MCF 10A (cell line): ENCODE results near the gene TSKS. TPM values are rescaled to one million over a fixed set of nuclear protein-coding genes. Genes with fewer than 3 reads are reported as not detected.

Experiments
- BruUV-seq: library from RNA; stranded (reverse); fragments of 400-500 nt; replicated peaks from 2 replicates; lab custom pipeline; 2021; lab: Mats Ljungman, UMichigan
- CTCF ChIA-PET: fragments of 300-600 bp; sonication (Branson Sonifier 250); formaldehyde crosslinking; extraction: SDS; loops from one replicate; lab custom pipeline; 2021; ENCODE audit warnings: antibody characterized with exemption, inconsistent platforms; lab: Yijun Ruan, JAX
- POLR2A ChIA-PET: fragments of 300-600, 350-650 bp; sonication (Branson Sonifier 250); formaldehyde crosslinking; extraction: SDS; loops from one replicate; lab custom pipeline; 2020; ENCODE audit warnings: antibody characterized with exemption, inconsistent platforms; lab: Yijun Ruan, JAX
- DNase-seq: peaks from one replicate; pipeline ENCODE4 v3.0.0-alpha.2; 2018; ENCODE audit not compliant: unreplicated experiment
- H3K27ac Mint-ChIP-seq: one replicate; pipeline ENCODE4 v1.8.0; 2022; ENCODE audit warnings: mild to moderate bottlenecking, low read depth, mixed read lengths; ENCODE audit not compliant: unreplicated experiment
- H3K27me3 Mint-ChIP-seq: one replicate; pipeline ENCODE4 v1.8.0; 2022; ENCODE audit warnings: mixed read lengths; ENCODE audit not compliant: insufficient read depth, unreplicated experiment
- H3K36me3 Mint-ChIP-seq: one replicate; pipeline ENCODE4 v1.8.0; 2022; ENCODE audit warnings: mild to moderate bottlenecking, moderate library complexity, mixed read lengths; ENCODE audit not compliant: insufficient read depth, unreplicated experiment
- H3K4me1 Mint-ChIP-seq: one replicate; pipeline ENCODE4 v1.8.0; 2022; ENCODE audit warnings: mixed read lengths; ENCODE audit not compliant: insufficient read depth, unreplicated experiment
- H3K4me3 Mint-ChIP-seq: one replicate; pipeline ENCODE4 v1.8.0; 2022; ENCODE audit warnings: mild to moderate bottlenecking, moderate library complexity, mixed read lengths; ENCODE audit not compliant: unreplicated experiment
- H3K9me3 Mint-ChIP-seq: one replicate; pipeline ENCODE4 v1.8.0; 2022; ENCODE audit warnings: mixed read lengths; ENCODE audit not compliant: unreplicated experiment
- intact Hi-C: fragments of 100-400 bp; cut with micrococcal nuclease; formaldehyde crosslinking; loops from 2 replicates; pipeline ENCODE4 v1.14.1; 2022
- total RNA-seq: library from RNA; stranded (reverse); gene quantifications from 2 replicates; pipeline ENCODE4 v1.2.3, GENCODE V29; 2022
- TF ChIP-seq, protein P1 (sequence below): fragments of 200-600 bp; IDR thresholded peaks from one replicate; pipeline ENCODE4 v1.8.0; 2022; ENCODE audit warnings: antibody characterized with exemption, mild to moderate bottlenecking; ENCODE audit not compliant: unreplicated experiment

The TSKS gene
- total RNA-seq, 1 experiment from 2014 or later = not detected

DNA sequence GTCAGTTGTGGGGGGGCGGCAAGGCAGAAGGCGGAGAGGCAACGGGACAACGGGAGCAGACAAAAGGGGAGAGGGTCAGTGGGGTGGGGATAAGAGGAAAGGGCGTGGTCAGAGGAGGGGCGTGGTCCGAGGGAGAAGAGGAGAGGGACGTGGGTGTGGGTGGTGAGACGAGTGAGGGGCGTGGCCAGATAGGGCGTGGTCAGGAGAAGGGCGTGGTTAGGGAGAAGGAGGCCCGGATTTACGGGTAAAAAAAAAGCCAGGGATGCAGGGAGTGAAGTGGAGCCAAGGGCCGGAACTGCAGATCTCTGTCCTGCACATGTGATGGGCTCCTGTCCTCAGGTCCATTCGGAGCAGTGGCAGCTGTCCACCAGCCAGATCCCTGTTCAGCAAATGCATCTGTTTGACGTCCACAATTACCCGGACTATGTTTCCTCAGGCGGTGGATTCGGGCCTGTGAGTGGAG, 50.7 kb downstream of the TSKS start:
- H3K27me3 Mint-ChIP-seq = no peaks in the 10 kb centered on the region
- no TSS peak for BruUV-seq
- CTCF ChIA-PET = interaction anchor here (0.6 kb wide), 1 partner anchor 36 kb away, joined by 3 read pairs; no protein-coding TSS in a partner anchor
- H3K9me3 Mint-ChIP-seq = peaks cover 15% of the 10 kb centered on the region
- no peaks in the 10 kb centered on the region for H3K4me1 Mint-ChIP-seq
- H3K36me3 Mint-ChIP-seq = no peaks in the 10 kb centered on the region
- POLR2A ChIA-PET = no interaction called here
- intact Hi-C loops = no loop called here
- H3K27ac Mint-ChIP-seq = no peak overlapping the region
- TF ChIP-seq, protein P1, sequence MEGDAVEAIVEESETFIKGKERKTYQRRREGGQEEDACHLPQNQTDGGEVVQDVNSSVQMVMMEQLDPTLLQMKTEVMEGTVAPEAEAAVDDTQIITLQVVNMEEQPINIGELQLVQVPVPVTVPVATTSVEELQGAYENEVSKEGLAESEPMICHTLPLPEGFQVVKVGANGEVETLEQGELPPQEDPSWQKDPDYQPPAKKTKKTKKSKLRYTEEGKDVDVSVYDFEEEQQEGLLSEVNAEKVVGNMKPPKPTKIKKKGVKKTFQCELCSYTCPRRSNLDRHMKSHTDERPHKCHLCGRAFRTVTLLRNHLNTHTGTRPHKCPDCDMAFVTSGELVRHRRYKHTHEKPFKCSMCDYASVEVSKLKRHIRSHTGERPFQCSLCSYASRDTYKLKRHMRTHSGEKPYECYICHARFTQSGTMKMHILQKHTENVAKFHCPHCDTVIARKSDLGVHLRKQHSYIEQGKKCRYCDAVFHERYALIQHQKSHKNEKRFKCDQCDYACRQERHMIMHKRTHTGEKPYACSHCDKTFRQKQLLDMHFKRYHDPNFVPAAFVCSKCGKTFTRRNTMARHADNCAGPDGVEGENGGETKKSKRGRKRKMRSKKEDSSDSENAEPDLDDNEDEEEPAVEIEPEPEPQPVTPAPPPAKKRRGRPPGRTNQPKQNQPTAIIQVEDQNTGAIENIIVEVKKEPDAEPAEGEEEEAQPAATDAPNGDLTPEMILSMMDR = no peak
- H3K4me3 Mint-ChIP-seq = no peak overlapping the region
- DNase-seq = peak; percentile 84

DNA sequence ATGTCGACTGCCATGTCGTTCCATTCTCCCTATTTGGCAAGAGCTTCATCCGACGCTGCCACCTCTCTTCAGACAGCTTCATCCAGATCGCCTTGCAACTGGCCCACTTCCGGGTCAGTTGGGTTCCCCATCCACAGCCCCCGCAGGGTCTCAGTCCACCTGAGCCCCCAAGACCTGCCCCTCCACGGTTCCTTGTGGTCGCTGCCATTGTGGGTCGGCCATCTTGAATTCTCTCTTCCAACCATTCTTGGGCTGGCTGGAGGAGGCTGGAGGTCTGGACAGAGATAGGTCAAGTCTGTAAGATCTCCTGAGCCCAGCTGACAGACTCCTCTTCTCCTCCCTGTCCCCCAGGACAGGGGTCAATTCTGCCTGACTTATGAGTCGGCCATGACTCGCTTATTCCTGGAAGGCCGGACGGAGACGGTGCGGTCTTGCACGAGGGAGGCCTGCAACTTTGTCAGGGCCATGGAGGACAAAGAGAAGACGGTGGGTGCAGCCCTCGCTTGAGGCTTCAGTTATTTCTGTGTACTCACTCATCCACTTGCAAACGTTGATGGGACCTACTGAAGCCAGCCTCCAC, 52.6 kb downstream of the TSKS start:
- Mint-ChIP-seq H3K4me1 (no peaks in the 10 kb centered on the region), H3K9me3 (peaks cover 15% of the 10 kb centered on the region), H3K27ac (no peak overlapping the region), H3K27me3 (no peaks in the 10 kb centered on the region), H3K36me3 (no peaks in the 10 kb centered on the region), H3K4me3 (no peak overlapping the region)
- TF ChIP-seq, protein P1 = no peak
- POLR2A ChIA-PET = interaction anchor here (0.6 kb wide), 1 partner anchor 137 kb away, joined by 5 read pairs; no protein-coding TSS in a partner anchor
- intact Hi-C loops = no loop called here
- CTCF ChIA-PET = interaction anchor here (0.6 to 0.8 kb wide), 3 partner anchors 33 to 207 kb away, joined by 3 to 4 read pairs (median 4); no protein-coding TSS in a partner anchor
- BruUV-seq = no TSS peak
- DNase-seq = peak; percentile 48

DNA sequence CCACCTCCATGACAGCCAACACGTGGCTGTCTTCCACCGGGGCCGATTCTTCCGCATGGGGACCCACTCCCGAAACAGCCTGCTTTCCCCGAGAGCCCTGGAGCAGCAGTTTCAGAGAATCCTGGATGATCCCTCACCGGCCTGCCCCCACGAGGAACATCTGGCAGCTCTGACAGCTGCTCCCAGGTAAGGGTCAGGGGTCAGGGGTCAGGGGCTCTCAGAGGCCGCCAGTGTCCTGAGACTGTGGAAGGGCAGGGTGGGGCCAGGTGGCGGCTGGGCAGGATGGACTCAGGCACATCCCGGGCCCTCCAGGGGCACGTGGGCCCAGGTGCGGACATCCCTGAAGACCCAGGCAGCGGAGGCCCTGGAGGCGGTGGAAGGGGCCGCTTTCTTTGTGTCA, 57.2 kb downstream of the TSKS start:
- Mint-ChIP-seq H3K36me3 (no peaks in the 10 kb centered on the region), H3K4me1 (peaks cover 5% of the 10 kb centered on the region), H3K27me3 (no peaks in the 10 kb centered on the region), H3K9me3 (peaks cover 7% of the 10 kb centered on the region), H3K4me3 (no peak overlapping the region), H3K27ac (no peak overlapping the region)
- CTCF ChIA-PET = interaction anchor here (0.6 to 0.7 kb wide), 2 partner anchors 12 to 26 kb away, joined by 3 to 4 read pairs; no protein-coding TSS in a partner anchor
- no TSS peak for BruUV-seq
- TF ChIP-seq, protein P1 = no peak
- intact Hi-C loops = no loop called here
- no peak for DNase-seq
- POLR2A ChIA-PET = no interaction called here

DNA sequence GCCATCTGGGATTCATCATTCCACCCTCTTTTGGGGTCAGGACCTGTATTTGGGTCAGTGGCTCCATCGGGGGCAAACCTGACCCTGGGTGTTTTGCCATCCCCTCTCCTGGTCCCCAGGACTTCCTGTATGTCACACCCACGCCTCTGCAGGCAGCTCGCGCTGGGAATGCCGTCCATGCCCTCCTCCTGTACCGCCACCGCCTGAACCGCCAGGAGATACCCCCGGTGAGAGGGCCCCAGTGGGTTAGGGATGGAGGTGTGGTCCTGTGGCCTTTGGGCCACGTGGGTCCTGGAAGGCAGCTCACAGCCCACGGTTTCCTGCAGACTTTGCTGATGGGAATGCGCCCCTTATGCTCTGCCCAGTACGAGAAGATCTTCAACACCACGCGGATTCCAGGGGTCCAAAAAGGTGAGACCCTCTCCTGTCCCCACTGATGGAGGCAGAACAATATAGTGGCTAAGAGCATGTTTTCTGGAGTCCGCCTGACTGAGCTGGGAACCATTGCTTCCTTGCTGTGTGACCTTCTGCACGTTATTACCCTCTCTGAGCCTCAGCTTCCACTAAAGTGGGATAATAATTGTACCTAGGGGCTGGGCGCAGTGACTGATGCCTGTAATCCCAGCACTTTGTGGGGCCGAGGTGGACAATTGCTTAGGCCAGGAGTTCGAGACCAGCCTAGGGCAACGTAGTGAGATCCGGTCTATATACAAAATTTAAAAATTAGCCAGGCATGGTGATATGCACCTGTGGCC, 58.0 kb downstream of the TSKS start:
- no peak for DNase-seq
- TF ChIP-seq, protein P1 = no peak
- Mint-ChIP-seq H3K4me3 (no peak overlapping the region), H3K36me3 (no peaks in the 10 kb centered on the region), H3K9me3 (peaks cover 4% of the 10 kb centered on the region), H3K4me1 (peaks cover 5% of the 10 kb centered on the region), H3K27ac (no peak overlapping the region), H3K27me3 (no peaks in the 10 kb centered on the region)
- intact Hi-C loops = no loop called here
- ChIA-PET CTCF (interaction anchor here (0.6 to 0.7 kb wide), 2 partner anchors 13 to 27 kb away, joined by 3 to 4 read pairs; no protein-coding TSS in a partner anchor), POLR2A (interaction anchor here (0.6 kb wide), 1 partner anchor 16 kb away, joined by 3 read pairs; the partner anchor contains the start of gene ADM5)
- BruUV-seq = no TSS peak
